Body of pancreas (tissue), 4 donors: ENCODE measurements around the gene TRH.

Experiments used
- CTCF ChIP-seq, 7 experiments: fragments of 450-650 bp in 4 of 7; fragments of 200-600 bp in 3 of 7; sonication (generic) in 3 of 7; IDR thresholded peaks; one replicate each; pipeline ENCODE4 v1.5.1; 2016 to 2019; ENCODE audit warnings: antibody characterized with exemption in 7 of 7
- POLR2A ChIP-seq, 3 donors: fragments of 450-650 bp; IDR thresholded peaks; one replicate each; pipeline ENCODE4 v1.6.1; 2016; ENCODE audit warnings: antibody characterized with exemption in 3 of 3, mild to moderate bottlenecking in 2 of 3

GRCh38 chr3:130010556-130010955 lies 36.0 kb downstream of the TRH start:
- TF ChIP-seq CTCF (IDR thresholded peaks at IDR 0.05) (no peak), POLR2A (IDR thresholded peaks at IDR 0.05) (no peak)
